IMR-90 (cell line): ENCODE measurements around the gene ADGRV1. TPM values are rescaled to one million over a fixed set of nuclear protein-coding genes. Genes with fewer than 3 reads are reported as not detected.

Experiments used
- ATAC-seq: fragments of 200-7000 bp; cut with Tn5 transposase; 2 replicates; pipeline ENCODE4 v1.9.1; 2020; ENCODE audit warnings: low read depth, mild to moderate bottlenecking, moderate library complexity
- BruUV-seq: library from RNA; stranded (reverse); fragments of 400-500 nt; replicated peaks from 2 replicates; lab custom pipeline; 2021; lab: Mats Ljungman, UMichigan
- CTCF ChIA-PET: fragments of 300-600 bp; formaldehyde crosslinking; extraction: SDS; loops from one replicate; lab custom pipeline; 2021; ENCODE audit warnings: antibody characterized with exemption; lab: Yijun Ruan, JAX
- POLR2A ChIA-PET: fragments of 300-600 bp; sonication (Branson Sonifier 250); formaldehyde crosslinking; loops from one replicate; lab custom pipeline; 2022; ENCODE audit warnings: antibody characterized with exemption; ENCODE audit not compliant: unreplicated experiment; lab: Charles Lee
- DNase-seq: peaks from one replicate; pipeline ENCODE4 v3.0.0; 2013
- H2AFZ ChIP-seq: replicated peaks from 2 replicates; pipeline ENCODE3; 2013; ENCODE audit warnings: low read length, mild to moderate bottlenecking; ENCODE audit not compliant: poor library complexity
- H2AK5ac ChIP-seq: 2 replicates; pipeline ENCODE4 v1.6.1; 2013; ENCODE audit warnings: low read depth, low read length, inconsistent platforms
- H2AK9ac ChIP-seq: replicated peaks from 2 replicates; pipeline ENCODE3; 2013; ENCODE audit warnings: mild to moderate bottlenecking, low read depth, low read length, moderate library complexity; ENCODE audit not compliant: poor library complexity
- H2BK120ac ChIP-seq: 2 replicates; pipeline ENCODE4 v1.6.1; 2013; ENCODE audit warnings: low read depth, low read length, inconsistent platforms
- H2BK15ac ChIP-seq: 3 replicates; pipeline ENCODE4 v1.6.1; 2013; ENCODE audit warnings: low read depth, low read length, inconsistent platforms
- H2BK20ac ChIP-seq: 2 replicates; pipeline ENCODE4 v1.6.1; 2013; ENCODE audit warnings: low read depth, mild to moderate bottlenecking, inconsistent platforms, low read length, moderate library complexity
- H2BK5ac ChIP-seq: 2 replicates; pipeline ENCODE4 v1.6.1; 2013; ENCODE audit warnings: mild to moderate bottlenecking, low read depth, low read length, inconsistent platforms; ENCODE audit not compliant: poor library complexity, severe bottlenecking
- H3K14ac ChIP-seq: replicated peaks from 2 replicates; pipeline ENCODE4 v1.6.1; 2013; ENCODE audit warnings: low read depth, low read length, inconsistent platforms
- H3K18ac ChIP-seq: 2 replicates; pipeline ENCODE4 v1.6.1; 2013; ENCODE audit warnings: low read depth, low read length, control low read depth
- H3K23ac ChIP-seq: 2 replicates; pipeline ENCODE4 v1.6.1; 2013; ENCODE audit warnings: low read depth, low read length, inconsistent platforms
- H3K27ac ChIP-seq: 2 replicates; pipeline ENCODE4 v1.5.1; 2013; ENCODE audit warnings: mild to moderate bottlenecking, control low read depth, low read length; ENCODE audit not compliant: insufficient read depth
- H3K27me3 ChIP-seq: 2 replicates; pipeline ENCODE4 v1.6.1; 2013; ENCODE audit warnings: low read length; ENCODE audit not compliant: control insufficient read depth, insufficient read depth
- H3K36me3 ChIP-seq: 2 replicates; pipeline ENCODE4 v1.6.1; 2013; ENCODE audit warnings: low read length, mixed read lengths; ENCODE audit not compliant: control insufficient read depth, insufficient read depth
- H3K4ac ChIP-seq: 2 replicates; pipeline ENCODE4 v1.6.1; 2013; ENCODE audit warnings: low read depth, low read length, inconsistent platforms
- H3K4me1 ChIP-seq: 2 replicates; pipeline ENCODE4 v1.6.1; 2013; ENCODE audit warnings: low read length, mixed read lengths; ENCODE audit not compliant: control insufficient read depth, insufficient read depth
- H3K4me2 ChIP-seq: 2 replicates; pipeline ENCODE4 v1.6.1; 2013; ENCODE audit warnings: low read depth, mild to moderate bottlenecking, control low read depth, low read length, moderate library complexity
- H3K4me3 ChIP-seq: 2 replicates; pipeline ENCODE4 v1.5.1; 2013; ENCODE audit warnings: low read depth, mild to moderate bottlenecking, control low read depth, low read length, moderate library complexity; ENCODE audit not compliant: insufficient read depth
- H3K56ac ChIP-seq: 2 replicates; pipeline ENCODE4 v1.6.1; 2013; ENCODE audit warnings: low read length, inconsistent platforms; ENCODE audit not compliant: insufficient read depth; ENCODE audit errors: extremely low read depth
- H3K79me1 ChIP-seq, 2 experiments: 2 replicates each; pipeline ENCODE4 v1.6.1; 2013; ENCODE audit warnings: low read length in 2 of 2, inconsistent platforms in 1 of 2, low read depth in 1 of 2
- H3K9ac ChIP-seq: 2 replicates; pipeline ENCODE4 v1.6.1; 2013; ENCODE audit warnings: low read depth, low read length, control low read depth
- H3K9me1 ChIP-seq: 2 replicates; pipeline ENCODE4 v1.6.1; 2013; ENCODE audit warnings: low read length, inconsistent platforms; ENCODE audit not compliant: insufficient read depth
- H3K9me3 ChIP-seq: 2 replicates; pipeline ENCODE4 v1.6.1; 2013; ENCODE audit warnings: low read length; ENCODE audit not compliant: control insufficient read depth, insufficient read depth
- H4K20me1 ChIP-seq: 2 replicates; pipeline ENCODE4 v1.6.1; 2013; ENCODE audit warnings: low read length, inconsistent platforms; ENCODE audit not compliant: insufficient read depth
- H4K5ac ChIP-seq: 2 replicates; pipeline ENCODE4 v1.6.1; 2013; ENCODE audit warnings: mild to moderate bottlenecking, low read depth, low read length, control low read depth
- H4K8ac ChIP-seq, 2 experiments: 2 replicates each; pipeline ENCODE4 v1.6.1; 2013; ENCODE audit warnings: low read depth in 2 of 2, low read length in 2 of 2, control low read depth in 1 of 2, inconsistent platforms in 1 of 2
- H4K91ac ChIP-seq: 2 replicates; pipeline ENCODE4 v1.6.1; 2013; ENCODE audit warnings: low read depth, low read length, inconsistent platforms; ENCODE audit not compliant: insufficient read depth
- BHLHE40 ChIP-seq: fragments of 150-350 bp; IDR thresholded peaks from 2 replicates; pipeline ENCODE4 v1.6.1; 2016; ENCODE audit warnings: mild to moderate bottlenecking, low read depth, low read length
- CEBPB ChIP-seq: IDR thresholded peaks from 2 replicates; pipeline ENCODE4 v1.6.1; 2012; ENCODE audit warnings: low read depth, low read length, improper control_type of control experiment
- CHD1 ChIP-seq: IDR thresholded peaks from 2 replicates; pipeline ENCODE4 v1.6.1; 2012; ENCODE audit warnings: low read depth, low read length, improper control_type of control experiment
- FOS ChIP-seq: fragments of 150-350 bp; IDR thresholded peaks from 2 replicates; pipeline ENCODE4 v1.6.1; 2016; ENCODE audit warnings: low read depth, low read length
- MAFK ChIP-seq: IDR thresholded peaks from 2 replicates; pipeline ENCODE4 v1.6.1; 2012; ENCODE audit warnings: low read depth, low read length, improper control_type of control experiment
- MAZ ChIP-seq: IDR thresholded peaks from 2 replicates; pipeline ENCODE4 v1.6.1; 2012; ENCODE audit warnings: low read depth, mild to moderate bottlenecking, low read length, improper control_type of control experiment, moderate library complexity, borderline replicate concordance
- MXI1 ChIP-seq: IDR thresholded peaks from 2 replicates; pipeline ENCODE4 v1.6.1; 2012; ENCODE audit warnings: low read depth, mild to moderate bottlenecking, low read length, moderate library complexity, borderline replicate concordance
- NFE2L2 ChIP-seq: fragments of 150-350 bp; IDR thresholded peaks from 2 replicates; pipeline ENCODE4 v1.6.1; 2016; ENCODE audit warnings: low read depth, mild to moderate bottlenecking, low read length
- POLR2A ChIP-seq: IDR thresholded peaks from 2 replicates; pipeline ENCODE4 v1.6.1; 2012; ENCODE audit warnings: mild to moderate bottlenecking, low read depth, low read length
- RAD21 ChIP-seq: IDR thresholded peaks from 2 replicates; pipeline ENCODE4 v1.6.1; 2012; ENCODE audit warnings: low read length, improper control_type of control experiment
- RCOR1 ChIP-seq: IDR thresholded peaks from 2 replicates; pipeline ENCODE4 v1.6.1; 2012; ENCODE audit warnings: mild to moderate bottlenecking, low read length, improper control_type of control experiment; ENCODE audit not compliant: insufficient replicate concordance
- WGBS, 2 experiments: methylation state at CpG; one replicate each; pipeline versions ENCODE4 v1.1.5 to v1.1.7; 2013; ENCODE audit warnings: missing lambda C conversion rate in 2 of 2; ENCODE audit not compliant: insufficient read length in 1 of 2; ENCODE audit errors: extremely low coverage in 2 of 2; 5-methylcytosine and 5-hydroxymethylcytosine counted together
- dilution Hi-C: fragments of 300-500 bp; cut with HindIII; formaldehyde crosslinking; loops from one replicate; pipeline ENCODE4 v1.14.3; 2018; ENCODE audit warnings: low sequenced_read_pairs; ENCODE audit not compliant: unreplicated experiment
- in situ Hi-C: fragments of 300-500 bp; cut with MboI; formaldehyde crosslinking; loops from 3 replicates; pipeline ENCODE4 v1.14.3; 2019; ENCODE audit warnings: low sequenced_read_pairs, inconsistent platforms, mixed read lengths
- intact Hi-C: fragments of 100-400 bp; cut with micrococcal nuclease; formaldehyde crosslinking; loops from 2 replicates; pipeline ENCODE4 v1.10.0; 2022
- polyA plus RNA-seq, 3 experiments: library from polyadenylated mRNA; depleted of rRNA; stranded (reverse); fragments of >200 nt; gene quantifications; 2 replicates each; pipeline ENCODE4 v1.2.3, GENCODE V29; 2012; ENCODE audit warnings: low replicate concordance in 1 of 3
- total RNA-seq: library from RNA; depleted of rRNA; stranded (reverse); fragments of >200 nt; gene quantifications from 2 replicates; pipeline ENCODE4 v1.2.3, GENCODE V29; 2012
- TF ChIP-seq, protein P1 (sequence below): conservative IDR thresholded peaks from 2 replicates; pipeline ENCODE4 v1.5.1; 2012; ENCODE audit warnings: mild to moderate bottlenecking, low read depth, low read length, improper control_type of control experiment

The ADGRV1 gene
- total and polyA plus RNA-seq, 2 of the 4 experiments (the other 2 are of a cell fraction), result under 0.01 TPM; not detected in 1

DNA sequence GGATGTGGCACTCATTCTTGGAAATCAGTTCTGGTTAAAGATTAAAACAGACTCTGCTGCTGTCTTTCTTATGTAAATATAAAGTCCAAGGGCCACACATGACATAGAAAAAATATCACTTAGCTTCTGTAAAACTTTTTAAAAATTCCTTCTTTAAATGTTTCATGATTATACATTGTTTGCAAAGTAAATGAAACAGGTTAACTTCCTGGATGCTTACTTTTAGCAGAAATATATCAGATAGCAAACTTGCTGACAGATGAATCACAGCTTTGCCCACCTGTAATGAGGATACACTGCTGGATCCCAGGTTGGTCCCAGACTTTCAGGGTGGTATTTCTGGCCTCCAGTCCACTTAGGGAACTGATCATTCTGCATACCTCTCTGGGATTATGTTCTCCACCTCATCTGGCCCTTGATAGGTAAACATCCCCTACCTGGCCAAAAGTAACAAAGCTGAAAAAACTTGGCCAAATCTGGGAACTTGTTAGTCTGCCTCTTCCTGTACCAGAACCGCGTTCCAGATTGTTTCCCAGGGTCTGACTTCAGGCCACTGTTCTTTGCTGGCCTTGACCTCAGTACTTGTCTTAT is 340.5 kb downstream of the ADGRV1 start:
- in situ Hi-C loops, result no loop called here
- no peak overlapping the region for H2BK120ac ChIP-seq
- no peak for TF ChIP-seq CEBPB
- no peak for TF ChIP-seq MAFK
- TF ChIP-seq CHD1, result no peak
- no peak for TF ChIP-seq POLR2A
- TF ChIP-seq, protein P1, sequence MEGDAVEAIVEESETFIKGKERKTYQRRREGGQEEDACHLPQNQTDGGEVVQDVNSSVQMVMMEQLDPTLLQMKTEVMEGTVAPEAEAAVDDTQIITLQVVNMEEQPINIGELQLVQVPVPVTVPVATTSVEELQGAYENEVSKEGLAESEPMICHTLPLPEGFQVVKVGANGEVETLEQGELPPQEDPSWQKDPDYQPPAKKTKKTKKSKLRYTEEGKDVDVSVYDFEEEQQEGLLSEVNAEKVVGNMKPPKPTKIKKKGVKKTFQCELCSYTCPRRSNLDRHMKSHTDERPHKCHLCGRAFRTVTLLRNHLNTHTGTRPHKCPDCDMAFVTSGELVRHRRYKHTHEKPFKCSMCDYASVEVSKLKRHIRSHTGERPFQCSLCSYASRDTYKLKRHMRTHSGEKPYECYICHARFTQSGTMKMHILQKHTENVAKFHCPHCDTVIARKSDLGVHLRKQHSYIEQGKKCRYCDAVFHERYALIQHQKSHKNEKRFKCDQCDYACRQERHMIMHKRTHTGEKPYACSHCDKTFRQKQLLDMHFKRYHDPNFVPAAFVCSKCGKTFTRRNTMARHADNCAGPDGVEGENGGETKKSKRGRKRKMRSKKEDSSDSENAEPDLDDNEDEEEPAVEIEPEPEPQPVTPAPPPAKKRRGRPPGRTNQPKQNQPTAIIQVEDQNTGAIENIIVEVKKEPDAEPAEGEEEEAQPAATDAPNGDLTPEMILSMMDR, result no peak
- no peak for TF ChIP-seq MAZ
- TF ChIP-seq MXI1, result no peak
- no peak for TF ChIP-seq RAD21
- no peak for TF ChIP-seq RCOR1
- no peak for TF ChIP-seq NFE2L2
- TF ChIP-seq BHLHE40, result no peak
- TF ChIP-seq FOS, result no peak

More for the DNA sequence above, 340.5 kb downstream of the ADGRV1 start:
- no peak overlapping the region for H3K27ac ChIP-seq
- no peaks in the 10 kb centered on the region for H3K4me1 ChIP-seq
- POLR2A ChIA-PET, result no interaction called here
- no peak overlapping the region for H2BK15ac ChIP-seq
- H3K18ac ChIP-seq, result no peak overlapping the region
- no peaks in the 10 kb centered on the region for H3K9me3 ChIP-seq
- no peak overlapping the region for H3K56ac ChIP-seq
- H3K23ac ChIP-seq, result no peak overlapping the region
- no peak overlapping the region for H3K4me3 ChIP-seq
- no peaks in the 10 kb centered on the region for H3K36me3 ChIP-seq
- H3K4ac ChIP-seq, result no peak overlapping the region
- no peak overlapping the region for H2BK20ac ChIP-seq
- no peak overlapping the region for H4K8ac ChIP-seq
- H3K9ac ChIP-seq, result no peak overlapping the region
- ATAC-seq (no peak), DNase-seq (no peak)
- intact Hi-C loops (no loop called here), dilution Hi-C loops (no loop called here)
- H4K20me1 ChIP-seq, result no peaks in the 10 kb centered on the region
- H3K27me3 ChIP-seq, result no peaks in the 10 kb centered on the region
- CTCF ChIA-PET, result no interaction called here
- no peak overlapping the region for H2BK5ac ChIP-seq
- H3K79me1 ChIP-seq, result no peaks in the 10 kb centered on the region
- no peak overlapping the region for H4K91ac ChIP-seq
- H2AK5ac ChIP-seq, result no peak overlapping the region
- no peak overlapping the region for H2AFZ ChIP-seq
- no TSS peak for BruUV-seq
- H3K4me2 ChIP-seq, result no peak overlapping the region
- WGBS, 2 experiments, result 83% methylated on average over 2 of the region's 2 CpGs; no CpG with 5 or more reads in 1 of the 2 experiments
- no peak overlapping the region for H4K5ac ChIP-seq
- no peaks in the 10 kb centered on the region for H3K9me1 ChIP-seq
- H2AK9ac ChIP-seq, result no peak overlapping the region
- H3K14ac ChIP-seq, result no peak overlapping the region
